Upper lobe of left lung (tissue), 6 donors: ENCODE data around the gene CACNA1H. TPM values are rescaled to one million over a fixed set of nuclear protein-coding genes. Genes with fewer than 3 reads are reported as not detected.
A peak's percentile ranks its signal among the peaks of the same experiment; 100 is the strongest.

Experiments
- ATAC-seq, 2 donors: fragments of 200-7000 bp; cut with Tn5 transposase; one replicate each; pipeline ENCODE4 v1.9.1; 2022; ENCODE audit warnings: mild to moderate bottlenecking in 2 of 2, moderate library complexity in 2 of 2; ENCODE audit not compliant: low FRiP score in 2 of 2
- DNase-seq, 2 donors: peaks; one replicate each; pipeline ENCODE4 v3.0.0-alpha.2; 2019 to 2020
- H3K27ac ChIP-seq, 4 donors: fragments of 200-600 bp; sonication (generic); one replicate each; pipeline ENCODE4 v1.5.1; 2016 to 2019
- H3K27me3 ChIP-seq, 4 donors: fragments of 200-600 bp; sonication (generic); one replicate each; pipeline ENCODE4 v1.5.1; 2017 to 2019
- H3K36me3 ChIP-seq, 4 donors: fragments of 200-600 bp; sonication (generic); one replicate each; pipeline ENCODE4 v1.5.1; 2016 to 2019
- H3K4me1 ChIP-seq, 4 donors: fragments of 200-600 bp; sonication (generic); one replicate each; pipeline ENCODE4 v1.5.1; 2018 to 2019
- H3K4me3 ChIP-seq, 4 donors: fragments of 200-600 bp; sonication (generic); one replicate each; pipeline ENCODE4 v1.5.1; 2017 to 2019; ENCODE audit warnings: mild to moderate bottlenecking in 2 of 4, moderate library complexity in 1 of 4
- H3K9me3 ChIP-seq, 4 donors: fragments of 200-600 bp; sonication (generic); one replicate each; pipeline ENCODE4 v1.5.1; 2018 to 2019
- EP300 ChIP-seq, 4 donors: sonication (generic); formaldehyde crosslinking; IDR thresholded peaks; one replicate each; pipeline ENCODE4 v1.5.1; 2017; ENCODE audit warnings: antibody characterized with exemption in 4 of 4, control low read depth in 2 of 4
- POLR2A ChIP-seq, 4 donors: fragments of 450-650 bp; IDR thresholded peaks; one replicate each; pipeline ENCODE4 v1.5.1; 2016 to 2017; ENCODE audit warnings: antibody characterized with exemption in 4 of 4, mild to moderate bottlenecking in 2 of 4
- POLR2AphosphoS5 ChIP-seq, 2 donors: sonication (generic); formaldehyde crosslinking; IDR thresholded peaks; one replicate each; pipeline ENCODE4 v1.5.1; 2017; ENCODE audit warnings: antibody characterized with exemption in 2 of 2
- WGBS, 2 donors: methylation state at CpG; one replicate each; pipeline ENCODE4 v1.1.5; 2017 to 2018; 5-methylcytosine and 5-hydroxymethylcytosine counted together
- total RNA-seq, 6 donors: library from RNA; depleted of rRNA in 4 of 6; stranded (reverse); fragments of >200 nt in 4 of 6; gene quantifications; one replicate each; pipeline versions ENCODE4 v1.1.0 to v1.2.1, GENCODE V29; 2016 to 2021
- TF ChIP-seq, protein P1 (sequence below), 6 experiments: fragments of 450-650 bp in 4 of 6; fragments of 200-600 bp in 2 of 6; sonication (generic) in 2 of 6; IDR thresholded peaks; one replicate each; pipeline ENCODE4 v1.5.1; 2016 to 2019; ENCODE audit warnings: antibody characterized with exemption in 6 of 6
- donor health status: DM: no; HTN: no; CAD: no; lungs with moderate emphysema.
- donor health status: DM: no; HTN: yes; CAD: no; lungs with severe emphysema.

CACNA1H gene
- total RNA-seq, 6 donors from 2014 or later: 6.4 to 46.1 (median 9.3) TPM

DNA sequence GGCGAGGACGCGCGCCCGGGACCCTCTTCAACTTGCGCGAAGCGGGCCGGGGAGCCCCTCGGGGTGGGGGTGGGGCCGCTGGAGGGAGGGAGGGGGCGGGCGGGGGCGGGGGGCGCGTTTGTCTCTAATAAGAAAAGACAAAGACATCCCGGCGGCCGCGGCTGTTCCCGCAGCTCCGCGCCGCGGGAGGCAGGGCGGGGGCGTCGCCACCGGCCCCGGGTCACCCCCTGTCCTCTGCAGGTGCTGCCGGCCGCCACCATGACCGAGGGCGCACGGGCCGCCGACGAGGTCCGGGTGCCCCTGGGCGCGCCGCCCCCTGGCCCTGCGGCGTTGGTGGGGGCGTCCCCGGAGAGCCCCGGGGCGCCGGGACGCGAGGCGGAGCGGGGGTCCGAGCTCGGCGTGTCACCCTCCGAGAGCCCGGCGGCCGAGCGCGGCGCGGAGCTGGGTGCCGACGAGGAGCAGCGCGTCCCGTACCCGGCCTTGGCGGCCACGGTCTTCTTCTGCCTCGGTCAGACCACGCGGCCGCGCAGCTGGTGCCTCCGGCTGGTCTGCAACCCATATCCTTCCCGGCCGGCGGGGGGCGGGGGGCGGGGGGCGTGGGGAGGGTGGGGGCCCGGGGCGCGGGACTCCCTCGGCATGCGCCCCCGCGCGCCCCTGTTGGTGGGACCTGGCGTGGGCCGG is 714 bp downstream of the CACNA1H start:
- TF ChIP-seq POLR2AphosphoS5 (IDR thresholded peaks at IDR 0.05) (no peak), EP300 (IDR thresholded peaks at IDR 0.05) (no peak), POLR2A (IDR thresholded peaks at IDR 0.05) (no peak)
- TF ChIP-seq, protein P1, sequence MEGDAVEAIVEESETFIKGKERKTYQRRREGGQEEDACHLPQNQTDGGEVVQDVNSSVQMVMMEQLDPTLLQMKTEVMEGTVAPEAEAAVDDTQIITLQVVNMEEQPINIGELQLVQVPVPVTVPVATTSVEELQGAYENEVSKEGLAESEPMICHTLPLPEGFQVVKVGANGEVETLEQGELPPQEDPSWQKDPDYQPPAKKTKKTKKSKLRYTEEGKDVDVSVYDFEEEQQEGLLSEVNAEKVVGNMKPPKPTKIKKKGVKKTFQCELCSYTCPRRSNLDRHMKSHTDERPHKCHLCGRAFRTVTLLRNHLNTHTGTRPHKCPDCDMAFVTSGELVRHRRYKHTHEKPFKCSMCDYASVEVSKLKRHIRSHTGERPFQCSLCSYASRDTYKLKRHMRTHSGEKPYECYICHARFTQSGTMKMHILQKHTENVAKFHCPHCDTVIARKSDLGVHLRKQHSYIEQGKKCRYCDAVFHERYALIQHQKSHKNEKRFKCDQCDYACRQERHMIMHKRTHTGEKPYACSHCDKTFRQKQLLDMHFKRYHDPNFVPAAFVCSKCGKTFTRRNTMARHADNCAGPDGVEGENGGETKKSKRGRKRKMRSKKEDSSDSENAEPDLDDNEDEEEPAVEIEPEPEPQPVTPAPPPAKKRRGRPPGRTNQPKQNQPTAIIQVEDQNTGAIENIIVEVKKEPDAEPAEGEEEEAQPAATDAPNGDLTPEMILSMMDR (IDR thresholded peaks at IDR 0.05): no peak
- no peaks in the 10 kb centered on the region for H3K9me3 ChIP-seq
- H3K4me3 ChIP-seq: peak overlapping the region in 3 of 4 donors; percentile 34 to 36 (median 35)
- ATAC-seq (no peak), DNase-seq (peak in 1 of 2 donors; percentile 78)
- peak overlapping the region; percentile 20 to 60 (median 51) for H3K27ac ChIP-seq
- 0 to 3% methylated on average over 13 to 42 of the region's 94 CpGs for WGBS, 2 donors
- peaks cover 0 to 55% (median 29%) of the 10 kb centered on the region in 4 donors for H3K27me3 ChIP-seq
- H3K36me3 ChIP-seq: no peaks in the 10 kb centered on the region
- H3K4me1 ChIP-seq: peaks cover 5 to 32% (median 16%) of the 10 kb centered on the region in 4 donors

DNA sequence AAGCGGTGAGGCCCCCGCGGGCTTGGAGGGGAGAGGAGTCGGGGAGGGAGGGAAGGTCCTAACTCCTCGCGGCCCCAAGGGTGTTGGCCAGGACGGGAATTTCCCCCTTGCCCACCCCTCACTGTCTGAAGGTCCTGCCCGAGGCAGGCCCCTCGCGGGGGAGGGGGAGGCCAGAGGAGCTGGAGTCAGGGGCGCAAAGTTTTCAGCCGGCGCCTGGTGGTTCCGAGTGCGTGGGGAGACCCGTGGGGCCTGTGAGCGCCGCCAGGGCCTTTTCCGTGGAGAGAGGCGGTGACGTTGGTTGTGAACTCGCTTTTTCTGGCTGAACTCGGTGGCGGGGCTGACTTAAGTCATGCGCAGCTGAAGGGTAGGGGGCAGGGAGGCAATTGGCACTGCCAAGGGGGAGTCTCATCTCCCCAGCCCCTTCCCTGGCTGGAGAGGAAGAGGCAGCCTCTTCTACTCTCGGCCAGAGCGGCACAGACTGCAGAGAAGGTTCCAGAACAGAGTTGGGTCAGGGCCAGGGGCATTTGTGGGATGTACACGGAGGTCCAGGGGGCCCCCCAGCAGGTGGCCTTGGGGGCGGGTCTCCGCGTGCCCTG is 1.5 kb downstream of the CACNA1H start:
- DNase-seq: peak in 1 of 2 donors; percentile 70
- WGBS, 2 donors: 29 to 36% methylated on average over 14 to 31 of the region's 31 CpGs
- H3K36me3 ChIP-seq: no peaks in the 10 kb centered on the region
- H3K4me1 ChIP-seq: peaks cover 5 to 39% (median 16%) of the 10 kb centered on the region in 4 donors
- ATAC-seq: no peak
- peaks cover 0 to 62% (median 30%) of the 10 kb centered on the region in 4 donors for H3K27me3 ChIP-seq
- H3K9me3 ChIP-seq: no peaks in the 10 kb centered on the region
- TF ChIP-seq POLR2AphosphoS5 (IDR thresholded peaks at IDR 0.05) (no peak), POLR2A (IDR thresholded peaks at IDR 0.05) (no peak)
- peak overlapping the region in 3 of 4 donors; percentile 34 to 36 (median 35) for H3K4me3 ChIP-seq
- peak overlapping the region in 3 of 4 donors; percentile 48 to 60 (median 54) for H3K27ac ChIP-seq

DNA sequence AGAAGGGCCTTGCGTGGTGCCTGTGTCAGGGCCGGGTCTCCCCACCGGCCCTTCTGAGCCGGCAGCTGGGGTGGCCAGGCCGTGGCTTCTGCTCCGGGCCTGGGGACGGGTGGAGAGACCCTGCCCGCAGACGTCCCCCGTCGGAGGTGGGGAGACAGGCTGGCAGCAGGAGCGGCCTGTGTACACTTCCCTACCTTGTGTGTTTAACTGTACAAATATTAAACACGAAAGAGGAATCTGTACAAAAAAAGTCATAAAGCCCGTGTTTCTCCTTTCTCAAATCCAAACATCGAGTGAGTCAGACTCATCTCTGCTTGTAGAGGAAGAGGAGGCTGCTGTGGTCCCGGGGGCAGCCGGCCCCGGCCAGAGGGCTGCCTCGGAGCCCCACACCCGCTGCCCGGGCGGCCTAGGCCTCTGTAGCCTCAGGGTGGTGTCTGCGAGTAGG is 2.0 kb downstream of the CACNA1H start:
- H3K27me3 ChIP-seq: peaks cover 0 to 67% (median 30%) of the 10 kb centered on the region in 4 donors
- no peaks in the 10 kb centered on the region for H3K36me3 ChIP-seq
- H3K4me3 ChIP-seq: peak overlapping the region in 3 of 4 donors; percentile 34 to 36 (median 35)
- no peaks in the 10 kb centered on the region for H3K9me3 ChIP-seq
- ATAC-seq (no peak), DNase-seq (peak in 1 of 2 donors; percentile 81)
- peak overlapping the region in 2 of 4 donors; percentile 54 to 60 for H3K27ac ChIP-seq
- WGBS, 2 donors: 63 to 64% methylated on average over 18 to 23 of the region's 23 CpGs
- H3K4me1 ChIP-seq: peaks cover 8 to 44% (median 17%) of the 10 kb centered on the region in 4 donors
- TF ChIP-seq, protein P1 (IDR thresholded peaks at IDR 0.05): no peak
- no peak for TF ChIP-seq EP300 (IDR thresholded peaks at IDR 0.05)
- no peak for TF ChIP-seq POLR2A (IDR thresholded peaks at IDR 0.05)
- TF ChIP-seq POLR2AphosphoS5 (IDR thresholded peaks at IDR 0.05): no peak

DNA sequence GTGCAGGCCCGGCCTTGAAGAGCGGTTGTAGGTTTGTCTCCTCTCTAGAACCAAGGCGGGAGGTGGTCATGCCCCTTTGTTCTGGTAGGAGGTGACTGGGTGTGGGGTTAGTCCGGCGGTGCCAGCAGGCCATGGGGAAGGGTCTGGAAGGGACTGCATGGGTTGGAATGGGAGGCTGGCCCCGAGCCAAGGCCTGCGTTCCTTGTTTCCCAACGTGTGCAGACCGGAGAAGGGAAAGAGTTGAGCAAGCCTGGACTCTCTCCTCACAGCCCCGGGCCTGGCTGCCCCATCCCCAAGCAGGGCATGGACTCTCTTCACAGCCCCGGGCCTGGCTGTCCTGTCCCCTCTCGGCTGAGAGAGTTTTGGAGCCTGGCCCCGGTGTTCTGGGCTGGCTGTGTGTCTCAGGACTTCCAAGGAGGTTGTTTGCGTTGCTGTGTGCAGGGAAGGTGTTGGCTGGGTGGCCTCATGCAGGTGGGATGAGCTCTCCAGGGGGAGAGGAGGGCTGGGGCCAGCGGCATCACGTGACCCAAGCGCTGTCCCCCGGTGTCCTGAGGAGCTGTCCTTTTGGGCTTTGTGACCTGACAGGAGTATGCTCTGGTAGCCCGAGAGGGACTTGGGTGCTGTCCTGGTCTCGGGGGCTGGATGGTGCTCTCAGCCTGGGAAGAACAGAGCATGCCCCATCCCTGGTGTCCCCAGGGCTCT is 2.6 kb downstream of the CACNA1H start:
- Histone ChIP-seq H3K4me1 (peaks cover 14 to 50% (median 22%) of the 10 kb centered on the region in 4 donors), H3K36me3 (no peaks in the 10 kb centered on the region), H3K4me3 (peak overlapping the region in 2 of 4 donors; percentile 35 to 36), H3K27ac (peak overlapping the region in 1 of 4 donors; percentile 60), H3K27me3 (peaks cover 0 to 72% (median 30%) of the 10 kb centered on the region in 4 donors), H3K9me3 (no peaks in the 10 kb centered on the region)
- WGBS, 2 donors: 61 to 75% methylated on average over 12 to 20 of the region's 20 CpGs
- DNase-seq (peak in 1 of 2 donors; percentile 57), ATAC-seq (no peak)
- TF ChIP-seq EP300 (IDR thresholded peaks at IDR 0.05): no peak
- no peak for TF ChIP-seq POLR2A (IDR thresholded peaks at IDR 0.05)
- TF ChIP-seq POLR2AphosphoS5 (IDR thresholded peaks at IDR 0.05): no peak
- TF ChIP-seq, protein P1 (IDR thresholded peaks at IDR 0.05): no peak
